ENCODE measurements around the gene ACP3. TPM values are rescaled to one million over a fixed set of nuclear protein-coding genes. Genes with fewer than 3 reads are reported as not detected.
A peak's percentile ranks its signal among the peaks of the same experiment; 100 is the strongest.

Gene ACP3
- total and polyA plus RNA-seq, 2 donors (not counting 1 experiment from before 2014, with no cell fraction given), result 3.5 to 25.3 TPM

DNA sequence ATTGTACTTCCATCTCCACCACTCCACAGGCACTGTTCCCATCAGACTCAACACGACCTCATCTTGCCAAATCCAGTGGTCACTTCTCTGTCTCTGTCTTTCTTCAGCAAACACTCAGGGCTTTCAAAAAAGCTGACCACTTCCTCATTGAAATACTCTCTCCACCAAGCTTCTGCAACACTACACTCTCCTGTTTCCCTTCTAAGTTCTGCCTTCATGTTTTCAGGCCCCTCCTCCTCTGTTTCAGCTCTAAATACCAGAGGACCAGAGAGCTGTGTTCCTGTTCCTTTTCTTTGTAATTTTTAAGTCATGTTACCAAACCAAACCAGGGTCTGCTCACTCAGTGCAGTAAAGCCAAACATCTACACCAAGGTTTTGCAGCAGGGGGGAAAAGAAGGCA lies 33.8 kb upstream of the ACP3 start:
- Histone ChIP-seq H3K4me1 (ENCODE audit: control insufficient read depth, extremely low read depth, insufficient read depth, low read length) (no peaks in the 10 kb centered on the region), H3K27me3 (ENCODE audit: control insufficient read depth, insufficient read depth, low read length) (no peaks in the 10 kb centered on the region), H2AFZ (ENCODE audit: low read length) (peak overlapping the region; percentile 75), H3K79me2 (ENCODE audit: control insufficient read depth, insufficient read depth, low read length) (no peaks in the 10 kb centered on the region), H3K9ac (ENCODE audit: insufficient read depth, low read length) (no peak overlapping the region), H3K36me3 (ENCODE audit: control insufficient read depth, insufficient read depth, low read length) (no peaks in the 10 kb centered on the region), H4K20me1 (ENCODE audit: control insufficient read depth, extremely low read depth, insufficient read depth, low read length) (no peaks in the 10 kb centered on the region), H3K4me2 (ENCODE audit: extremely low read depth, insufficient read depth, low read length) (no peak overlapping the region), H3K4me3 (replicated peaks in 1 of 4; ENCODE audit: control extremely low read depth in 1 of 4, insufficient read depth in 1 of 4, low read depth in 3 of 4, low read length in 4 of 4) (no peak overlapping the region), H3K9me3 (ENCODE audit: control insufficient read depth, insufficient read depth, low read depth, low read length) (no peaks in the 10 kb centered on the region), H3K27ac (ENCODE audit: insufficient read depth, low read length) (no peak overlapping the region)
- peak; percentile 15 to 69 for DNase-seq (ENCODE audit: low read depth in 2 of 2)
- TF ChIP-seq, protein P1, sequence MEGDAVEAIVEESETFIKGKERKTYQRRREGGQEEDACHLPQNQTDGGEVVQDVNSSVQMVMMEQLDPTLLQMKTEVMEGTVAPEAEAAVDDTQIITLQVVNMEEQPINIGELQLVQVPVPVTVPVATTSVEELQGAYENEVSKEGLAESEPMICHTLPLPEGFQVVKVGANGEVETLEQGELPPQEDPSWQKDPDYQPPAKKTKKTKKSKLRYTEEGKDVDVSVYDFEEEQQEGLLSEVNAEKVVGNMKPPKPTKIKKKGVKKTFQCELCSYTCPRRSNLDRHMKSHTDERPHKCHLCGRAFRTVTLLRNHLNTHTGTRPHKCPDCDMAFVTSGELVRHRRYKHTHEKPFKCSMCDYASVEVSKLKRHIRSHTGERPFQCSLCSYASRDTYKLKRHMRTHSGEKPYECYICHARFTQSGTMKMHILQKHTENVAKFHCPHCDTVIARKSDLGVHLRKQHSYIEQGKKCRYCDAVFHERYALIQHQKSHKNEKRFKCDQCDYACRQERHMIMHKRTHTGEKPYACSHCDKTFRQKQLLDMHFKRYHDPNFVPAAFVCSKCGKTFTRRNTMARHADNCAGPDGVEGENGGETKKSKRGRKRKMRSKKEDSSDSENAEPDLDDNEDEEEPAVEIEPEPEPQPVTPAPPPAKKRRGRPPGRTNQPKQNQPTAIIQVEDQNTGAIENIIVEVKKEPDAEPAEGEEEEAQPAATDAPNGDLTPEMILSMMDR (conservative IDR thresholded peaks at IDR 0.05 in 1 of 2, IDR thresholded peaks at IDR 0.05 in 1 of 2; ENCODE audit: low read depth in 1 of 2, low read length in 2 of 2), result no peak
- TF ChIP-seq EZH2 (IDR thresholded peaks at IDR 0.05; ENCODE audit: low read length, missing control alignments), result no peak

DNA sequence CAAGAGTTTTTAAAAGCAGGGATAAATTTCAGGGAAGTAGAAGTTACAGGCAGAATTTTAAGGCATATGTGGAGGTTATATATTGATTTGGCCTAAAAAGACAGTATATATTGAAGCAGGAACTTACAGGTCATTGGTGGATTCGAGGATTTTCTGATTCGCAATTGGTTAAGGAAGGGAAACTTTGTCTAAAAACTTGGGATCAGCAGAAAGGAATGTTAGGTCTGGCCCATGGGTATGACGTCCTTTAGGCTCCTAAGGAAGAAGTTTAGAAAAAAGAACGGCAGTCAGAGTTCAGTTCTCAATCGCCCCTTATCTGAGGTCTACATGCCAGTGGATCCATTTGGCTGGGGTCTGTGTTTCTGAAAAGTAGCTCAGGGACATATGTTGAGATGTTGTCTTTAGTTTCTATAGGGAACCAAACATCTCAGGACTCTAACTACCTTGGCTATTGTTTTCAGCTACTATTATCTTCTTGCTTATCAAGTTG lies 33.2 kb upstream of the ACP3 start:
- DNase-seq (ENCODE audit: low read depth in 2 of 2), result peak in 1 of 2 donors; percentile 20
- Histone ChIP-seq H3K4me1 (ENCODE audit: control insufficient read depth, extremely low read depth, insufficient read depth, low read length) (no peaks in the 10 kb centered on the region), H3K27me3 (ENCODE audit: control insufficient read depth, insufficient read depth, low read length) (no peaks in the 10 kb centered on the region), H3K36me3 (ENCODE audit: control insufficient read depth, insufficient read depth, low read length) (no peaks in the 10 kb centered on the region), H4K20me1 (ENCODE audit: control insufficient read depth, extremely low read depth, insufficient read depth, low read length) (no peaks in the 10 kb centered on the region), H3K9ac (ENCODE audit: insufficient read depth, low read length) (no peak overlapping the region), H3K4me2 (ENCODE audit: extremely low read depth, insufficient read depth, low read length) (no peak overlapping the region), H3K27ac (ENCODE audit: insufficient read depth, low read length) (no peak overlapping the region), H3K79me2 (ENCODE audit: control insufficient read depth, insufficient read depth, low read length) (no peaks in the 10 kb centered on the region), H2AFZ (ENCODE audit: low read length) (peak overlapping the region; percentile 75), H3K4me3 (replicated peaks in 1 of 4; ENCODE audit: control extremely low read depth in 1 of 4, insufficient read depth in 1 of 4, low read depth in 3 of 4, low read length in 4 of 4) (no peak overlapping the region), H3K9me3 (ENCODE audit: control insufficient read depth, insufficient read depth, low read depth, low read length) (no peaks in the 10 kb centered on the region)
- TF ChIP-seq, protein P1 (conservative IDR thresholded peaks at IDR 0.05 in 1 of 2, IDR thresholded peaks at IDR 0.05 in 1 of 2; ENCODE audit: low read depth in 1 of 2, low read length in 2 of 2), result no peak
- TF ChIP-seq EZH2 (IDR thresholded peaks at IDR 0.05; ENCODE audit: low read length, missing control alignments), result no peak

DNA sequence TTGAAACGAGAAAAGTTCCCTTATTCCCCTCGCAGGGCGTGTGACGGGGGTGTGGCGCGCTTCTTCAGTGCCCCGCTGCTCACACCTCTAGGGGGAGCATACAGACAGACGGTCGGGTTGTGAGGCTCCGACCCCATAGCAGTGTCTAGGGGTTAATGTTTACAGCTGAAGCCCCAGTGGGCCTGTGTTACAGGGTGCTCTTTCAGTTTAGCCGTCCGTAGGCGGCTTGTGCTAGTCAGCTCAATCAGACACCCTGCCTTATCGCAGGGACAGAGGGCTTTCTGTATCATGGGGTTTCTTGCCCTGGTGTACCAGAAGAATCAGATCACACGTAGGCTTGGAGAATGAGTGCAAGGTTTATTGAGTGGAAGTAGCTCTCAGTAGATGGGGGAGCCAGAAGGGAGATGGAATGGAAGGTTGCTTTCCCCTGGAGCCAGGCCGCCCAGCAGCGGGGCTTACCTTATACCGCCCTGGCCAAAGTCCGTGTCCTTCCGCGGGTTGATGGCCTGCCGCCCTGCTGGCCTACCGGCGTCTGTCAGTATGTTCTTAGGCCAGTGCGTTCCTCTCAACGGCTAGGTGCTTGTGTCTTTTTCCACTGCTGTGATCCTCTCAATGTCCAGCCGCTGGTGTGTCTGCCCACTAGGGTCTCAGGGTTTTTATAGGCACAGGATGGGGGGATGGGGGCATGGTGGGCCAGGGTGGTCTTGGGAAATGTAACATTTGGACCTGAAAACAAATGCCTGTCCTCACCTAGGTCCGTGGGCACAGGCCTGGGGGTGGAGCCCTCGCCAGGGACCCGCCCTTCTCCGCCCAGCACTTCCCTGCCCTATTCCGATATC lies 32.2 kb upstream of the ACP3 start:
- H3K9ac ChIP-seq (ENCODE audit: insufficient read depth, low read length), result no peak overlapping the region
- H3K9me3 ChIP-seq (ENCODE audit: control insufficient read depth, insufficient read depth, low read depth, low read length), result no peaks in the 10 kb centered on the region
- H2AFZ ChIP-seq (ENCODE audit: low read length), result no peak overlapping the region
- no peak overlapping the region for H3K27ac ChIP-seq (ENCODE audit: insufficient read depth, low read length)
- H3K4me3 ChIP-seq (replicated peaks in 1 of 4; ENCODE audit: control extremely low read depth in 1 of 4, insufficient read depth in 1 of 4, low read depth in 3 of 4, low read length in 4 of 4), result no peak overlapping the region
- DNase-seq (ENCODE audit: low read depth in 2 of 2), result no peak
- no peaks in the 10 kb centered on the region for H3K27me3 ChIP-seq (ENCODE audit: control insufficient read depth, insufficient read depth, low read length)
- TF ChIP-seq, protein P1 (conservative IDR thresholded peaks at IDR 0.05 in 1 of 2, IDR thresholded peaks at IDR 0.05 in 1 of 2; ENCODE audit: low read depth in 1 of 2, low read length in 2 of 2), result no peak
- TF ChIP-seq EZH2 (IDR thresholded peaks at IDR 0.05; ENCODE audit: low read length, missing control alignments), result no peak
- H4K20me1 ChIP-seq (ENCODE audit: control insufficient read depth, extremely low read depth, insufficient read depth, low read length), result no peaks in the 10 kb centered on the region
- H3K4me1 ChIP-seq (ENCODE audit: control insufficient read depth, extremely low read depth, insufficient read depth, low read length), result peaks cover 3% of the 10 kb centered on the region
- no peak overlapping the region for H3K4me2 ChIP-seq (ENCODE audit: extremely low read depth, insufficient read depth, low read length)
- no peaks in the 10 kb centered on the region for H3K79me2 ChIP-seq (ENCODE audit: control insufficient read depth, insufficient read depth, low read length)
- H3K36me3 ChIP-seq (ENCODE audit: control insufficient read depth, insufficient read depth, low read length), result no peaks in the 10 kb centered on the region

All from fibroblast of lung (primary cell).